ENCODE data around the gene TUB. TPM values are rescaled to one million over a fixed set of nuclear protein-coding genes. Genes with fewer than 3 reads are reported as not detected.
A peak's percentile ranks its signal among the peaks of the same experiment; 100 is the strongest.

The TUB gene
- total and polyA plus RNA-seq, 2 experiments from 2014 or later = 3.3 to 12.3 TPM

- Histone ChIP-seq H3K4me1 (ENCODE audit: insufficient read depth) (peaks cover 17% of the 10 kb centered on the region), H3K79me2 (ENCODE audit: insufficient read depth) (no peaks in the 10 kb centered on the region), H3K27ac (peak overlapping the region; percentile 37), H3K9me3 (ENCODE audit: low read depth) (no peaks in the 10 kb centered on the region), H3K36me3 (ENCODE audit: low read depth) (no peaks in the 10 kb centered on the region), H3K9ac (peak overlapping the region; percentile 34; the same call in 1 of the 2 replicates), H3K9me2 (ENCODE audit: insufficient read depth) (no peaks in the 10 kb centered on the region), H2AFZ (peak overlapping the region; percentile 56), H3K4me2 (ENCODE audit: unreplicated experiment) (peak overlapping the region; percentile 65), H3K27me3 (replicated peaks; ENCODE audit: insufficient read depth) (no peaks in the 10 kb centered on the region), H3K4me3 (peak overlapping the region; percentile 27), H4K20me1 (ENCODE audit: insufficient read depth) (no peaks in the 10 kb centered on the region), H3F3A (ENCODE audit: insufficient read depth) (peaks cover 15% of the 10 kb centered on the region)
- in situ Hi-C loops (cut with MboI) = no loop called here
- peak; percentile 83 for DNase-seq
- no peak for TF ChIP-seq EZH2 (IDR thresholded peaks at IDR 0.05; ENCODE audit: insufficient read depth, poor library complexity, severe bottlenecking)
- TF ChIP-seq EZH2phosphoT487 (IDR thresholded peaks at IDR 0.05; ENCODE audit: insufficient read depth, low read depth) = no peak
- 16 to 20% methylated on average over 15 of the region's 15 CpGs for WGBS, 2 experiments (ENCODE audit: low coverage in 1 of 2, low lambda C conversion rate in 2 of 2, missing lambda C conversion rate in 2 of 2)
Observed at GRCh38 chr11:8068605-8069221, 12.3 kb upstream of the TUB start.

- no peak for DNase-seq
- WGBS, 2 experiments (ENCODE audit: low coverage in 1 of 2, low lambda C conversion rate in 2 of 2, missing lambda C conversion rate in 2 of 2) = 79 to 83% methylated on average over 8 of the region's 8 CpGs
- no peak overlapping the region for H3K9ac ChIP-seq
- H3K4me1 ChIP-seq (ENCODE audit: insufficient read depth) = peaks cover 16% of the 10 kb centered on the region
- no peaks in the 10 kb centered on the region for H3K9me2 ChIP-seq (ENCODE audit: insufficient read depth)
- no peaks in the 10 kb centered on the region for H4K20me1 ChIP-seq (ENCODE audit: insufficient read depth)
- H3F3A ChIP-seq (ENCODE audit: insufficient read depth) = peaks cover 12% of the 10 kb centered on the region; the same call in 1 of the 2 replicates
- H3K27ac ChIP-seq = no peak overlapping the region
- peak overlapping the region; percentile 65 for H3K4me2 ChIP-seq (ENCODE audit: unreplicated experiment)
- in situ Hi-C loops (cut with MboI) = no loop called here
- no peak overlapping the region for H3K4me3 ChIP-seq
- H3K9me3 ChIP-seq (ENCODE audit: low read depth) = no peaks in the 10 kb centered on the region
- no peak overlapping the region for H2AFZ ChIP-seq
- TF ChIP-seq EZH2 (IDR thresholded peaks at IDR 0.05; ENCODE audit: insufficient read depth, poor library complexity, severe bottlenecking) = no peak
- TF ChIP-seq EZH2phosphoT487 (IDR thresholded peaks at IDR 0.05; ENCODE audit: insufficient read depth, low read depth) = no peak
- no peaks in the 10 kb centered on the region for H3K27me3 ChIP-seq (replicated peaks; ENCODE audit: insufficient read depth)
- no peaks in the 10 kb centered on the region for H3K79me2 ChIP-seq (ENCODE audit: insufficient read depth)
- H3K36me3 ChIP-seq (ENCODE audit: low read depth) = no peaks in the 10 kb centered on the region
Observed at GRCh38 chr11:8069771-8070170, 11.2 kb upstream of the TUB start.

- TF ChIP-seq EZH2 (IDR thresholded peaks at IDR 0.05; ENCODE audit: insufficient read depth, poor library complexity, severe bottlenecking) = no peak
- no peak for TF ChIP-seq EZH2phosphoT487 (IDR thresholded peaks at IDR 0.05; ENCODE audit: insufficient read depth, low read depth)
- in situ Hi-C loops (cut with MboI) = no loop called here
- no peak overlapping the region for H2AFZ ChIP-seq
- peaks cover 19% of the 10 kb centered on the region; the same call in 1 of the 2 replicates for H3F3A ChIP-seq (ENCODE audit: insufficient read depth)
- no peaks in the 10 kb centered on the region for H3K27me3 ChIP-seq (replicated peaks; ENCODE audit: insufficient read depth)
- no peak overlapping the region for H3K27ac ChIP-seq
- H3K4me2 ChIP-seq (ENCODE audit: unreplicated experiment) = no peak overlapping the region
- H3K9me3 ChIP-seq (ENCODE audit: low read depth) = no peaks in the 10 kb centered on the region
- no peaks in the 10 kb centered on the region for H3K9me2 ChIP-seq (ENCODE audit: insufficient read depth)
- H3K9ac ChIP-seq = no peak overlapping the region
- peak; percentile 75 for DNase-seq
- 36 to 44% methylated on average over 3 of the region's 3 CpGs for WGBS, 2 experiments (ENCODE audit: low coverage in 1 of 2, low lambda C conversion rate in 2 of 2, missing lambda C conversion rate in 2 of 2)
- H3K4me3 ChIP-seq = no peak overlapping the region
- no peaks in the 10 kb centered on the region for H3K36me3 ChIP-seq (ENCODE audit: low read depth)
- H4K20me1 ChIP-seq (ENCODE audit: insufficient read depth) = no peaks in the 10 kb centered on the region
- H3K4me1 ChIP-seq (ENCODE audit: insufficient read depth) = peaks cover 20% of the 10 kb centered on the region
- H3K79me2 ChIP-seq (ENCODE audit: insufficient read depth) = no peaks in the 10 kb centered on the region
Observed at GRCh38 chr11:8070417-8071115, 10.4 kb upstream of the TUB start.

- in situ Hi-C loops (cut with MboI) = no loop called here
- Histone ChIP-seq H3K4me1 (ENCODE audit: insufficient read depth) (peaks cover 21% of the 10 kb centered on the region), H3K9me2 (ENCODE audit: insufficient read depth) (no peaks in the 10 kb centered on the region), H3F3A (ENCODE audit: insufficient read depth) (peaks cover 20% of the 10 kb centered on the region; the same call in 1 of the 2 replicates), H3K27ac (no peak overlapping the region), H3K9me3 (ENCODE audit: low read depth) (no peaks in the 10 kb centered on the region), H3K9ac (no peak overlapping the region), H3K27me3 (replicated peaks; ENCODE audit: insufficient read depth) (no peaks in the 10 kb centered on the region), H4K20me1 (ENCODE audit: insufficient read depth) (no peaks in the 10 kb centered on the region), H3K79me2 (ENCODE audit: insufficient read depth) (no peaks in the 10 kb centered on the region), H2AFZ (no peak overlapping the region), H3K36me3 (ENCODE audit: low read depth) (no peaks in the 10 kb centered on the region), H3K4me3 (no peak overlapping the region), H3K4me2 (ENCODE audit: unreplicated experiment) (no peak overlapping the region)
- TF ChIP-seq EZH2 (IDR thresholded peaks at IDR 0.05; ENCODE audit: insufficient read depth, poor library complexity, severe bottlenecking) (no peak), EZH2phosphoT487 (IDR thresholded peaks at IDR 0.05; ENCODE audit: insufficient read depth, low read depth) (no peak)
- no peak for DNase-seq
- WGBS, 2 experiments (ENCODE audit: low coverage in 1 of 2, low lambda C conversion rate in 2 of 2, missing lambda C conversion rate in 2 of 2) = 70 to 71% methylated on average over 18 of the region's 18 CpGs
Observed at GRCh38 chr11:8071616-8072581, 9.1 kb upstream of the TUB start.
